Measurements from ENCODE around the gene PRM3.

DNA sequence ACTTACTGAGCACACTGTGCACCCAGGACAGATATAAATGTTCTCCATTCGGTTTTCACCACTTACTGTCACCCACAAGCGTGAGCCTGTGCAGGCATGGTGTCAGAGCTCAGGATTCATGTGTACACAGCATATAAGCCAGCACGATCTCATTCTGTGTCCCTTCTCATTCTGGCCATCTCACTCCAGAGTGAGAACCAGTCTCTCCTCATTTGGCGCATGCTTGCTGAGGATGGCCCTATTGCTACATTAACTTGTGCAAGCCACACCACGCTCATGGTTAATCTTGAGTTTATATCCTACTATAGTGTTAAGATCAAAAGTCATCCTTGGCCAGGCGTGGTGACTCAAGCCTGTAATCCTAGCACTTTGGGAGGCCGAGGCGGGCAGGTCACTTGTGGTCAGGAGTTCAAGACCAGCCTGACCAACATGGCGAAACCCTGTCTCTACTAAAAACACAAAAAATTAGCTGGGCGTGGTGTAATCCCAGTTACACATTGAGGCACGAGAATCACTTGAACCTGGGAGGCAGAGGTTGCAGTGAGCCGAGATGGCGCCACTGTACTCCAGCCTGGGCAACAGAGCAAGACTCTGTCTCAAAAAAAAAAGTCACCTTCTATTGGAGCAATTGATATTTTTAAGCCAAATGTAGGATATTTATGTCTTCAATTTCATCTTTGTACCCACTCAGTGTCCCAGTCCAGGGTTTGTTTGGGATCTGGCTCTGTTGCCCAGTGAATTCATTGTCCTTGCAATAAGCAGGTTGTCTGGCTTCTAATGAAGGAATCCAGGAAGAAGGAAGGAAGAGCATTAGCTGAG is 38.3 kb downstream of the PRM3 start:
- TF ChIP-seq, protein P1, sequence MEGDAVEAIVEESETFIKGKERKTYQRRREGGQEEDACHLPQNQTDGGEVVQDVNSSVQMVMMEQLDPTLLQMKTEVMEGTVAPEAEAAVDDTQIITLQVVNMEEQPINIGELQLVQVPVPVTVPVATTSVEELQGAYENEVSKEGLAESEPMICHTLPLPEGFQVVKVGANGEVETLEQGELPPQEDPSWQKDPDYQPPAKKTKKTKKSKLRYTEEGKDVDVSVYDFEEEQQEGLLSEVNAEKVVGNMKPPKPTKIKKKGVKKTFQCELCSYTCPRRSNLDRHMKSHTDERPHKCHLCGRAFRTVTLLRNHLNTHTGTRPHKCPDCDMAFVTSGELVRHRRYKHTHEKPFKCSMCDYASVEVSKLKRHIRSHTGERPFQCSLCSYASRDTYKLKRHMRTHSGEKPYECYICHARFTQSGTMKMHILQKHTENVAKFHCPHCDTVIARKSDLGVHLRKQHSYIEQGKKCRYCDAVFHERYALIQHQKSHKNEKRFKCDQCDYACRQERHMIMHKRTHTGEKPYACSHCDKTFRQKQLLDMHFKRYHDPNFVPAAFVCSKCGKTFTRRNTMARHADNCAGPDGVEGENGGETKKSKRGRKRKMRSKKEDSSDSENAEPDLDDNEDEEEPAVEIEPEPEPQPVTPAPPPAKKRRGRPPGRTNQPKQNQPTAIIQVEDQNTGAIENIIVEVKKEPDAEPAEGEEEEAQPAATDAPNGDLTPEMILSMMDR (IDR thresholded peaks at IDR 0.05), result no peak
- TF ChIP-seq POLR2A (IDR thresholded peaks at IDR 0.05), result no peak
